ENCODE data around the gene XYLT1. TPM values are rescaled to one million over a fixed set of nuclear protein-coding genes. Genes with fewer than 3 reads are reported as not detected.

Gene XYLT1
- total and polyA plus RNA-seq, 9 of the 15 experiments (the other 6 are each of a cell fraction or from before 2014, with no cell fraction given), result 0.03 to 0.09 (median 0.08) TPM; not detected in 6

DNA sequence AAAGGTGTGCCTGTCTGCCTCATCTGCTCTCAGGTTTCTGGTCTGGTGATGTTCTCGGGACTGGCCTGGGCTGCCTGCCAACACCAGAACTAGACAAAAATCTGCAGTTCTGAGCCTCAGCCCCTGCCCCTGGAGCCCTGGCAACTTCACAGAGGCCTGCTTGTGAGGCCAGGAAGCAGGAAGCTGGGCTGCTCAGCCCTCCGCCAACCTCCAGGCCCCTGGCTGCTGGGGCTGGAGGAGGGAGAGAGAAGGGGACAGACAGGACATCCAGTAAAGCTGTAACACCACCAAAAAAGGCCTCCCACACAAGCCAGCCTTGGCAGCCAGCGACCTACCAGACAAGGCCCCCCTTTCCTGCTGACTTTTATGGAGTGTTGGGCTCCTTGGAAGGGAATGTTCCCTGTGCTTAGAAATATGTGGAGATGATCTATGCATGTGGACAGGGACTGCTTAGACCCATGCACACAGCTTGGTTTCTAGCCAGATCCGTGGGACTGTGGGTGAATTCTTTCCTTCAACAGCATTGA is 157.6 kb downstream of the XYLT1 start (continued):
- TF ChIP-seq, protein P1, sequence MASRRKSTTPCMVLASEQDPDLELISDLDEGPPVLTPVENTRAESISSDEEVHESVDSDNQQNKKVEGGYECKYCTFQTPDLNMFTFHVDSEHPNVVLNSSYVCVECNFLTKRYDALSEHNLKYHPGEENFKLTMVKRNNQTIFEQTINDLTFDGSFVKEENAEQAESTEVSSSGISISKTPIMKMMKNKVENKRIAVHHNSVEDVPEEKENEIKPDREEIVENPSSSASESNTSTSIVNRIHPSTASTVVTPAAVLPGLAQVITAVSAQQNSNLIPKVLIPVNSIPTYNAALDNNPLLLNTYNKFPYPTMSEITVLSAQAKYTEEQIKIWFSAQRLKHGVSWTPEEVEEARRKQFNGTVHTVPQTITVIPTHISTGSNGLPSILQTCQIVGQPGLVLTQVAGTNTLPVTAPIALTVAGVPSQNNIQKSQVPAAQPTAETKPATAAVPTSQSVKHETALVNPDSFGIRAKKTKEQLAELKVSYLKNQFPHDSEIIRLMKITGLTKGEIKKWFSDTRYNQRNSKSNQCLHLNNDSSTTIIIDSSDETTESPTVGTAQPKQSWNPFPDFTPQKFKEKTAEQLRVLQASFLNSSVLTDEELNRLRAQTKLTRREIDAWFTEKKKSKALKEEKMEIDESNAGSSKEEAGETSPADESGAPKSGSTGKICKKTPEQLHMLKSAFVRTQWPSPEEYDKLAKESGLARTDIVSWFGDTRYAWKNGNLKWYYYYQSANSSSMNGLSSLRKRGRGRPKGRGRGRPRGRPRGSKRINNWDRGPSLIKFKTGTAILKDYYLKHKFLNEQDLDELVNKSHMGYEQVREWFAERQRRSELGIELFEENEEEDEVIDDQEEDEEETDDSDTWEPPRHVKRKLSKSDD (conservative IDR thresholded peaks at IDR 0.05; ENCODE audit: low read length), result no peak
- TF ChIP-seq ETS2 (tag; IDR thresholded peaks at IDR 0.05; ENCODE audit: borderline replicate concordance, poor library complexity, severe bottlenecking) (no peak), HDAC8 (tag; IDR thresholded peaks at IDR 0.05) (no peak), ETV5 (CRISPR knock-in tag; IDR thresholded peaks at IDR 0.05; ENCODE audit: low read depth) (no peak)
- TF ChIP-seq, protein P2, sequence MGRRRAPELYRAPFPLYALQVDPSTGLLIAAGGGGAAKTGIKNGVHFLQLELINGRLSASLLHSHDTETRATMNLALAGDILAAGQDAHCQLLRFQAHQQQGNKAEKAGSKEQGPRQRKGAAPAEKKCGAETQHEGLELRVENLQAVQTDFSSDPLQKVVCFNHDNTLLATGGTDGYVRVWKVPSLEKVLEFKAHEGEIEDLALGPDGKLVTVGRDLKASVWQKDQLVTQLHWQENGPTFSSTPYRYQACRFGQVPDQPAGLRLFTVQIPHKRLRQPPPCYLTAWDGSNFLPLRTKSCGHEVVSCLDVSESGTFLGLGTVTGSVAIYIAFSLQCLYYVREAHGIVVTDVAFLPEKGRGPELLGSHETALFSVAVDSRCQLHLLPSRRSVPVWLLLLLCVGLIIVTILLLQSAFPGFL (CRISPR knock-in tag; IDR thresholded peaks at IDR 0.05), result no peak

DNA sequence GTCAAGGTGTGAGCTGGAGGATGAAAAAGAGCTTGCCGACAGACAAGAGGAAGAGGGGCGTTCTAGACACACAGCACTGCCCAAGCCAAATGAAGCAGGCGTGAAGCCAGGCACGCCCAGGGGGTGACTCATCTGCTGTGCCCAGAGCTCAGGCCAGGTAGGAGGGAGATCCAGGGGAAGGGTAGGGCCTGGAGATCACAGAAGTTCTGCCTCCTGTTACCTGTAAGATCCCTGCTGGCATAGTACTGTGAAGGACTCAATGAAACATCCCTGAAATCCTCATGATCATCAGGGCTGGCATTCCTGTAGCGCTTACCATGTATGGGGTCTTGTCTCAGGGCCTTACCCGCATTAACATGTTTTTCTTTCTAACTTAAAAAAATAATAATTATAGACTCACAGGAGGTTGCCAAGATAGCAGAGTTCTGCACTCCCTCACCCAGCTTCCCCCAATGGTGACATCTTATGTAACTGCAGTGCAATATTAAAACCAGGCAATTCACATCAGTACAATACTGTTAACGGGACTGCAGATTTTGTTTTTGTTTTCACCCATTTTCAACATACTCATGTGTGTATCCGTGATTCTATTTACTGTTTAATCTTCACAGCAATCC is 158.6 kb downstream of the XYLT1 start:
- WGBS (ENCODE audit: insufficient coverage, low coverage, missing lambda C conversion rate), result 3% methylated on average over 8 of the region's 8 CpGs
- Histone ChIP-seq H3K4me1 (replicated peaks in 1 of 2; ENCODE audit: control insufficient read depth in 2 of 2, insufficient read depth in 2 of 2, low read length in 2 of 2) (no peaks in the 10 kb centered on the region), H3K9me3 (replicated peaks; ENCODE audit: control insufficient read depth, insufficient read depth, low read depth, low read length) (no peaks in the 10 kb centered on the region), H3K27ac (ENCODE audit: extremely low read depth, low read depth, low read length) (no peak overlapping the region), H3K4me2 (ENCODE audit: insufficient read depth, low read length) (no peak overlapping the region), H2AFZ (ENCODE audit: low read depth, low read length) (no peak overlapping the region), H3K27me3 (ENCODE audit: control insufficient read depth in 2 of 2, insufficient read depth in 2 of 2, low read length in 2 of 2) (peaks cover 0 to 39% of the 10 kb centered on the region in 2 experiments; a peak in 3 of 5 replicates), H3K9me1 (ENCODE audit: control insufficient read depth, insufficient read depth, low read length) (no peaks in the 10 kb centered on the region), H3K4me3 (no peak overlapping the region), H3K79me2 (ENCODE audit: control insufficient read depth, insufficient read depth, low read length) (no peaks in the 10 kb centered on the region), H3K9ac (ENCODE audit: insufficient read depth in 1 of 2, low read depth in 2 of 2, low read length in 2 of 2) (no peak overlapping the region), H3K36me3 (ENCODE audit: control insufficient read depth, insufficient read depth, low read length) (no peaks in the 10 kb centered on the region), H4K20me1 (replicated peaks; ENCODE audit: control insufficient read depth, insufficient read depth, low read length) (no peaks in the 10 kb centered on the region)
- in situ Hi-C loops (cut with MboI) (no loop called here), intact Hi-C loops (cut with micrococcal nuclease) (no loop called here)
- FAIRE-seq, result no peak
- no peak for DNase-seq (ENCODE audit: extremely low read depth in 1 of 4, low spot score in 3 of 4)
- ChIA-PET CTCF (ENCODE audit: low intra/inter-chr PET ratio) (no interaction called here), POLR2A (no interaction called here)
- no TSS peak for BruUV-seq (replicated peaks)
- no peak for ATAC-seq
- TF ChIP-seq, protein P3, sequence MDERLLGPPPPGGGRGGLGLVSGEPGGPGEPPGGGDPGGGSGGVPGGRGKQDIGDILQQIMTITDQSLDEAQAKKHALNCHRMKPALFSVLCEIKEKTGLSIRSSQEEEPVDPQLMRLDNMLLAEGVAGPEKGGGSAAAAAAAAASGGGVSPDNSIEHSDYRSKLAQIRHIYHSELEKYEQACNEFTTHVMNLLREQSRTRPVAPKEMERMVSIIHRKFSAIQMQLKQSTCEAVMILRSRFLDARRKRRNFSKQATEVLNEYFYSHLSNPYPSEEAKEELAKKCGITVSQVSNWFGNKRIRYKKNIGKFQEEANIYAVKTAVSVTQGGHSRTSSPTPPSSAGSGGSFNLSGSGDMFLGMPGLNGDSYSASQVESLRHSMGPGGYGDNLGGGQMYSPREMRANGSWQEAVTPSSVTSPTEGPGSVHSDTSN (CRISPR knock-in tag; IDR thresholded peaks at IDR 0.05; ENCODE audit: low read depth), result no peak
- TF ChIP-seq, protein P3 (tag; conservative IDR thresholded peaks at IDR 0.05; ENCODE audit: low read depth), result no peak
- TF ChIP-seq, protein P4, sequence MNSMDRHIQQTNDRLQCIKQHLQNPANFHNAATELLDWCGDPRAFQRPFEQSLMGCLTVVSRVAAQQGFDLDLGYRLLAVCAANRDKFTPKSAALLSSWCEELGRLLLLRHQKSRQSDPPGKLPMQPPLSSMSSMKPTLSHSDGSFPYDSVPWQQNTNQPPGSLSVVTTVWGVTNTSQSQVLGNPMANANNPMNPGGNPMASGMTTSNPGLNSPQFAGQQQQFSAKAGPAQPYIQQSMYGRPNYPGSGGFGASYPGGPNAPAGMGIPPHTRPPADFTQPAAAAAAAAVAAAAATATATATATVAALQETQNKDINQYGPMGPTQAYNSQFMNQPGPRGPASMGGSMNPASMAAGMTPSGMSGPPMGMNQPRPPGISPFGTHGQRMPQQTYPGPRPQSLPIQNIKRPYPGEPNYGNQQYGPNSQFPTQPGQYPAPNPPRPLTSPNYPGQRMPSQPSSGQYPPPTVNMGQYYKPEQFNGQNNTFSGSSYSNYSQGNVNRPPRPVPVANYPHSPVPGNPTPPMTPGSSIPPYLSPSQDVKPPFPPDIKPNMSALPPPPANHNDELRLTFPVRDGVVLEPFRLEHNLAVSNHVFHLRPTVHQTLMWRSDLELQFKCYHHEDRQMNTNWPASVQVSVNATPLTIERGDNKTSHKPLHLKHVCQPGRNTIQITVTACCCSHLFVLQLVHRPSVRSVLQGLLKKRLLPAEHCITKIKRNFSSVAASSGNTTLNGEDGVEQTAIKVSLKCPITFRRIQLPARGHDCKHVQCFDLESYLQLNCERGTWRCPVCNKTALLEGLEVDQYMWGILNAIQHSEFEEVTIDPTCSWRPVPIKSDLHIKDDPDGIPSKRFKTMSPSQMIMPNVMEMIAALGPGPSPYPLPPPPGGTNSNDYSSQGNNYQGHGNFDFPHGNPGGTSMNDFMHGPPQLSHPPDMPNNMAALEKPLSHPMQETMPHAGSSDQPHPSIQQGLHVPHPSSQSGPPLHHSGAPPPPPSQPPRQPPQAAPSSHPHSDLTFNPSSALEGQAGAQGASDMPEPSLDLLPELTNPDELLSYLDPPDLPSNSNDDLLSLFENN (IDR thresholded peaks at IDR 0.05; ENCODE audit: low read depth in 2 of 2, low read length in 2 of 2), result no peak
- TF ChIP-seq ARID1B (IDR thresholded peaks at IDR 0.05), result no peak

Data from K562 (cell line).